Left ventricle myocardium inferior (tissue), 1 donor: ENCODE results near the gene ATP5PO. TPM values are rescaled to one million over a fixed set of nuclear protein-coding genes. Genes with fewer than 3 reads are reported as not detected.
A peak's percentile ranks its signal among the peaks of the same experiment; 100 is the strongest.

Source experiments
- DNase-seq: peaks from one replicate; pipeline ENCODE4 v3.0.0-alpha.2; 2020
- H3K27ac ChIP-seq: fragments of 200-600 bp; replicated peaks from 2 replicates; pipeline ENCODE4 v1.8.0; 2021
- H3K27me3 ChIP-seq: fragments of 200-600 bp; 2 replicates; pipeline ENCODE4 v1.8.0; 2021; ENCODE audit warnings: low read depth
- H3K36me3 ChIP-seq: fragments of 200-600 bp; 2 replicates; pipeline ENCODE4 v1.8.0; 2021
- H3K4me1 ChIP-seq: fragments of 200-600 bp; 2 replicates; pipeline ENCODE4 v1.8.0; 2021
- H3K4me3 ChIP-seq: fragments of 200-600 bp; 2 replicates; pipeline ENCODE4 v1.8.0; 2021; ENCODE audit warnings: mild to moderate bottlenecking, moderate library complexity
- H3K9me3 ChIP-seq: fragments of 200-600 bp; replicated peaks from 2 replicates; pipeline ENCODE4 v1.8.0; 2021
- CTCF ChIP-seq: fragments of 200-600 bp; IDR thresholded peaks from 2 replicates; pipeline ENCODE4 v1.8.0; 2021; ENCODE audit warnings: antibody characterized with exemption, mild to moderate bottlenecking, borderline replicate concordance
- intact Hi-C: fragments of 100-400 bp; cut with micrococcal nuclease; formaldehyde crosslinking; loops from one replicate; pipeline ENCODE4 v1.11.0; 2022
- total RNA-seq: library from RNA; stranded (reverse); fragmentation: NEBNext Ultra II Directional; extraction: Animal tissue kit (Norgen Biotek cat#: 25700); gene quantifications from one replicate; pipeline ENCODE4 v1.2.1, GENCODE V29; 2021
- donor health status: DM: no; HTN: yes; CAD: no; lungs with severe emphysema.

Gene ATP5PO
- total RNA-seq, 1 donor from 2014 or later = 780 TPM

- no peaks in the 10 kb centered on the region for H3K36me3 ChIP-seq
- H3K27ac ChIP-seq = no peak overlapping the region
- intact Hi-C loops = no loop called here
- peak; percentile 77 for DNase-seq
- TF ChIP-seq CTCF = peak; percentile 72
- peaks cover 14% of the 10 kb centered on the region for H3K4me1 ChIP-seq
- H3K4me3 ChIP-seq = peak overlapping the region; percentile 56
- H3K27me3 ChIP-seq = no peaks in the 10 kb centered on the region
- H3K9me3 ChIP-seq = no peaks in the 10 kb centered on the region
These were observed 20.8 kb downstream of the ATP5PO start for GRCh38 chr21:33894736-33895288.

- no peak for TF ChIP-seq CTCF
- Histone ChIP-seq H3K27ac (no peak overlapping the region), H3K27me3 (no peaks in the 10 kb centered on the region), H3K4me3 (no peak overlapping the region), H3K4me1 (peaks cover 14% of the 10 kb centered on the region), H3K36me3 (no peaks in the 10 kb centered on the region), H3K9me3 (no peaks in the 10 kb centered on the region)
- intact Hi-C loops = no loop called here
- DNase-seq = no peak
These were observed 21.7 kb downstream of the ATP5PO start for GRCh38 chr21:33893917-33894316.

- DNase-seq = no peak
- H3K27ac ChIP-seq = no peak overlapping the region
- intact Hi-C loops = no loop called here
- no peaks in the 10 kb centered on the region for H3K36me3 ChIP-seq
- TF ChIP-seq CTCF = no peak
- H3K9me3 ChIP-seq = no peaks in the 10 kb centered on the region
- no peak overlapping the region for H3K4me3 ChIP-seq
- H3K4me1 ChIP-seq = peaks cover 14% of the 10 kb centered on the region
- H3K27me3 ChIP-seq = no peaks in the 10 kb centered on the region
These were observed 22.8 kb downstream of the ATP5PO start for GRCh38 chr21:33892853-33893252.

GRCh38 chr21:33890187-33890586 lies 25.4 kb downstream of the ATP5PO start:
- intact Hi-C loops = no loop called here
- no peaks in the 10 kb centered on the region for H3K9me3 ChIP-seq

GRCh38 chr21:33886321-33886720 lies 29.3 kb downstream of the ATP5PO start:
- H3K4me3 ChIP-seq = no peak overlapping the region
- H3K27me3 ChIP-seq = no peaks in the 10 kb centered on the region
- no peak for DNase-seq
- H3K9me3 ChIP-seq = no peaks in the 10 kb centered on the region
- no peaks in the 10 kb centered on the region for H3K4me1 ChIP-seq
- no peak overlapping the region for H3K27ac ChIP-seq
- H3K36me3 ChIP-seq = no peaks in the 10 kb centered on the region
- no peak for TF ChIP-seq CTCF
- intact Hi-C loops = no loop called here

More at GRCh38 chr21:33890187-33890586, 25.4 kb downstream of the ATP5PO start:
- Histone ChIP-seq H3K27me3 (no peaks in the 10 kb centered on the region), H3K4me3 (no peak overlapping the region), H3K27ac (no peak overlapping the region), H3K4me1 (peaks cover 14% of the 10 kb centered on the region), H3K36me3 (no peaks in the 10 kb centered on the region)
- DNase-seq = no peak
- no peak for TF ChIP-seq CTCF

- H3K27me3 ChIP-seq = no peaks in the 10 kb centered on the region
- H3K4me1 ChIP-seq = no peaks in the 10 kb centered on the region
- no peak overlapping the region for H3K27ac ChIP-seq
- no peak for TF ChIP-seq CTCF
- H3K36me3 ChIP-seq = no peaks in the 10 kb centered on the region
- H3K4me3 ChIP-seq = no peak overlapping the region
- DNase-seq = no peak
- intact Hi-C loops = no loop called here
- H3K9me3 ChIP-seq = no peaks in the 10 kb centered on the region
These were observed 30.5 kb downstream of the ATP5PO start for GRCh38 chr21:33885172-33885514.
